ENCODE results near the gene GLIS1. TPM values are rescaled to one million over a fixed set of nuclear protein-coding genes. Genes with fewer than 3 reads are reported as not detected.

GLIS1 gene
- total RNA-seq, 1 donor = 1.6 TPM

DNA sequence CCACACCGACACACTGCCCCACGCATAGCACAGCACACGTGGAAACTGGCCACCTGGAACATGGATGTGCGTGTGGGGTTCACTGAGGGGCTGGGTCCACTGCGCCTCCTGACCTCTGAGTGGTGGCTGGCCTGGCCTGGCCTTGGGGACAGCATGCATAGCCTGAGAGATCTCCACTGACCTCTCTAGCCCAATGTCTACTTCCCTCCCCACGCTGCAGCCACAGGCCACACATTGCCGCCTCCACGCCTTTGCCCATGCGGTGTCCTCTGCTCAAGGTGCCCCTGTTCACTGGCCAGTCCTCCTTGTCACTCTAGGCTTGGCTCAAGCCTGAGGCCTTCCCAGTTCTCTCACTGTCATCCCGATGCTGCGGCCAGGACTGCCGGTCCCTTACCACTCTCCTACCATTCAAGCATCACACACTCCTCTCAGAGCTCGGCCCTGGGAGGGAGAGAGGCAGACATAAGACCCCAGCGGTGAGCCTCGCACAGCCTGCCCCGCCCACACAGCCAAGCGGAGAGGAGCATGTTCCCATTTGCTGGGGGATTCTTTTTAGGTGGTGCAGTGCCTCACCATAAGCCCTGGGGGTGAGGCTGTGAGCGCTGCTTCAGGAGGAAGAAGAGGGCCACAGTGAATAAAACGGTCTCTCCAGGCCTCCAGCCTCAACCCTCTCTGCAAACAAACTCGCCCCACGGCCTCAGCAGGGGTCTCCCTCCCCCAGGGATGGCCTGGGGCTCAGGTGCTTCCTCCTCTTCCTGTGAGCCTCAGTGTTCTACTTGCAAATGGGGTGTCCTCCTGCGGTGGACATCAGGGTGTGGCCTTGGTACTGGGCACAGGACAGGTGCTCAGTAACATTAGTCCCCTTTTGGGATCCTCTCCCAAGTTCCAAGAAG, 199.0 kb downstream of the GLIS1 start:
- TF ChIP-seq, protein P1, sequence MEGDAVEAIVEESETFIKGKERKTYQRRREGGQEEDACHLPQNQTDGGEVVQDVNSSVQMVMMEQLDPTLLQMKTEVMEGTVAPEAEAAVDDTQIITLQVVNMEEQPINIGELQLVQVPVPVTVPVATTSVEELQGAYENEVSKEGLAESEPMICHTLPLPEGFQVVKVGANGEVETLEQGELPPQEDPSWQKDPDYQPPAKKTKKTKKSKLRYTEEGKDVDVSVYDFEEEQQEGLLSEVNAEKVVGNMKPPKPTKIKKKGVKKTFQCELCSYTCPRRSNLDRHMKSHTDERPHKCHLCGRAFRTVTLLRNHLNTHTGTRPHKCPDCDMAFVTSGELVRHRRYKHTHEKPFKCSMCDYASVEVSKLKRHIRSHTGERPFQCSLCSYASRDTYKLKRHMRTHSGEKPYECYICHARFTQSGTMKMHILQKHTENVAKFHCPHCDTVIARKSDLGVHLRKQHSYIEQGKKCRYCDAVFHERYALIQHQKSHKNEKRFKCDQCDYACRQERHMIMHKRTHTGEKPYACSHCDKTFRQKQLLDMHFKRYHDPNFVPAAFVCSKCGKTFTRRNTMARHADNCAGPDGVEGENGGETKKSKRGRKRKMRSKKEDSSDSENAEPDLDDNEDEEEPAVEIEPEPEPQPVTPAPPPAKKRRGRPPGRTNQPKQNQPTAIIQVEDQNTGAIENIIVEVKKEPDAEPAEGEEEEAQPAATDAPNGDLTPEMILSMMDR (IDR thresholded peaks at IDR 0.05; ENCODE audit: insufficient read depth, low read length) = no peak
- H3K4me3 ChIP-seq (ENCODE audit: low read depth, low read length) = no peak overlapping the region
- DNase-seq (ENCODE audit: low read depth) = no peak

DNA sequence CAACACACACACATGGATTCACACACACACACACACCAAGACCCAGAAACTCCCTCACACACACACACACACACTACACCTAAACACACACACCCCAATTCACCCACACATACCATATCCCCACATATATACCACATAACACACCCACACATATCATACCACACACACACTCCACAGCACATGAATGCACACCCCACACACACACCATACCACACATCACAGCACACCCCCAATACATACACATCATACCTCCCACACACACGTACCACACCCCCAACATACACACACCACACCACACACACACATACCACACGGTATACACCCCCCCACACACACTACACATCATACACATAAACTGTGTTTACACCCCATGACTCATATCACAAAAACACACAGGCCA, 199.7 kb downstream of the GLIS1 start:
- no peak for DNase-seq (ENCODE audit: low read depth)
- TF ChIP-seq, protein P1 (IDR thresholded peaks at IDR 0.05; ENCODE audit: insufficient read depth, low read length) = no peak
- H3K4me3 ChIP-seq (ENCODE audit: low read depth, low read length) = no peak overlapping the region

DNA sequence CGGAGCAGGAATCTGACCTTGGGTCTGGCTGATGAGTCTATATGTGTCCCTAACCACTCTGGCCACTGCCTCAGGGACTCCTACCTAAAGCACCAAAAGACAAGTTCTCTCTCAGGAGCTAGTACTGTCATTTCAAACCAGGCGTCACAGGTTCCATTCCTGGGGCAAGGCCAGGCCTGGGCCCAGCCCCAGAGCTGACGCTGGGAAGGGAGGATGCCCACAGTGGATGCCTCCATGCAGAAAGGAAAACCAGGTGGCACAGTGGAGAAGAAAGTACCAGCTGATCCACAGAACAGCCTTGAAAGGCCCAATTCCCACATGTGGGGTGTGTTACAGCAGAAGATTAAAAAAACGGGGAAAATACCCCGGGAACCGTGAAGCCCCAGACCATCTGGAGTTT, 202.4 kb downstream of the GLIS1 start:
- DNase-seq (ENCODE audit: low read depth) = no peak
- TF ChIP-seq, protein P1 (IDR thresholded peaks at IDR 0.05; ENCODE audit: insufficient read depth, low read length) = no peak
- no peak overlapping the region for H3K4me3 ChIP-seq (ENCODE audit: low read depth, low read length)

DNA sequence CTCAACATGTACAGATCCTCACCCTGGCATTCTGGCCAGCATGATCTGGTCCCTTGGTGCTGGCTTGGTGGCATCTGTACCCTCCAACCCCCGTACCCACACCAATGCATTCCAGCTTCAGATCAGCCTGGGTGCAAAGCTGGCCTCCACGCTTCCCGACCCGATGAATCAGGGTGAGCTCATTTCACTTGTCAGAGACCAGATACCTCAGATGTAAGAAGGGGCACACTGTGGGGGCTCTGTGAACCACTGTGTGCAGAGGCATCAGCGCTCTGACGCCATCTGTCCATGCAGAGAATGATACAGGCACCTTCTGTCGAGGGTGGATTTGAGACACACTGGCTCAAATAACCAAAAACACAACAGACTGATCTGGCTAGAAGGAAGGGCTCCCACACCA, 203.1 kb downstream of the GLIS1 start:
- DNase-seq (ENCODE audit: low read depth) = no peak
- TF ChIP-seq, protein P1 (IDR thresholded peaks at IDR 0.05; ENCODE audit: insufficient read depth, low read length) = no peak
- no peak overlapping the region for H3K4me3 ChIP-seq (ENCODE audit: low read depth, low read length)

DNA sequence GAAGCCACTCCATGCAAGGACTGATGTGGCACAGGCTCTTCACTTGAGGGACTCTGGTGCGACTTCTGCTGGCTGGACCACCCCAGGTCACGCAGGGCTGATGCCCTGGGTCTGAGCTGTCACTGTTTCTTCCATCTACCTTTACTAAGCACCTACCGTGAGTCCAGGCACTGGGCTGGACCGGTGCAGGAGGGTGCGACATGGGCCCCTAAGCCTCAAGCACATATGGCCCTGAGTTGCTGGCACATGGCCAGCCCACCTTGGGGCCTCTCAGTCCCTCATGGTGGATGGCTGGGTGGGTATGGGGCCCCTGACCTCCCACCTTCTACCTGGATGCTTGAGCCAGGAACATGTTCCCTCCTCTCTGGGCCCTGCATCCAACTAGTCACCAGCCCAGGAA, 203.7 kb downstream of the GLIS1 start:
- TF ChIP-seq, protein P1 (IDR thresholded peaks at IDR 0.05; ENCODE audit: insufficient read depth, low read length) = no peak
- no peak for DNase-seq (ENCODE audit: low read depth)
- no peak overlapping the region for H3K4me3 ChIP-seq (ENCODE audit: low read depth, low read length)

DNA sequence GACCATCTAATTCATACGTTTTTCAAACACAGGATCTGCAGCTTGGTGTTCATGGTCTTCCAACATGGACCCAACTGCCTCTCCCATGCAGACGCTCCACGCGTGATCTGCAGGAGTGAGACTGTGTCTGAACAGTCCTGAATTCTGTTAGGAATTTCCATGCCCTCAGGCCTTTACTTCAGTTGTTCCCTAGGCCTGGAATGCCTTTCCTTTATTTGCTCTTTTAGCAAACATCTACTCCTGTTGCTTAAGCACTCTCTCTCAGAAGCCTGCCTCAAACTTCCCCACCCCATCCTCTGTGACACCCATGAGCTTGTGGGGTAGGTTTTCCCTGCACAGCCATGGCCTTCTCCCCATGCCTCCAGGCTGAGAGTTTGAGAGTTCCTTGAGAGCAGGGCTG, 206.1 kb downstream of the GLIS1 start:
- TF ChIP-seq, protein P1 (IDR thresholded peaks at IDR 0.05; ENCODE audit: insufficient read depth, low read length) = no peak
- DNase-seq (ENCODE audit: low read depth) = no peak
- H3K4me3 ChIP-seq (ENCODE audit: low read depth, low read length) = no peak overlapping the region
